Articular chondrocyte of knee joint (primary cell): Measurements from ENCODE around the gene TGFBR1. TPM values are rescaled to one million over a fixed set of nuclear protein-coding genes. Genes with fewer than 3 reads are reported as not detected.

Source experiments
- small RNA-seq: library from RNA; depleted of rRNA; stranded (forward); fragments of <200 nt; gene quantifications from one replicate; pipeline ENCODE3, GENCODE V24; 2012
- total RNA-seq: library from RNA; depleted of rRNA; stranded (reverse); fragments of >200 nt; gene quantifications from 2 replicates; pipeline ENCODE4 v1.2.3, GENCODE V29; 2012

TGFBR1 gene
- 252 and 380 TPM in 2 replicates for total RNA-seq

GRCh38 chr9:99104459-99105151 lies at the start of gene TGFBR1:
Gene TGFBR1, plus strand, starts transcription at chr9:99105113. Its CDS starts 93 bp downstream, at chr9:99105206.

Small RNAs within 50 kb of the gene (small RNA-seq; reads per million reads assigned to genes)
- gene RN7SL794P (not detected), gene RNA5SP290 (not detected)

Other genes starting within 250 kb of the TGFBR1 start
- gene COL15A1, start 161.2 kb upstream of the TGFBR1 start, total RNA-seq, result 56.8 and 175 TPM in 2 replicates
- gene ALG2, start 116.8 kb downstream of the TGFBR1 start, total RNA-seq, result 47.7 and 51.5 TPM in 2 replicates
- gene SEC61B, start 117.2 kb downstream of the TGFBR1 start, total RNA-seq, result 102 and 117 TPM in 2 replicates